Measurements from ENCODE around the gene RAMAC. TPM values are rescaled to one million over a fixed set of nuclear protein-coding genes. Genes with fewer than 3 reads are reported as not detected.

Gene RAMAC
- total and polyA plus RNA-seq, 2 of the 4 experiments (the other 2 are of a cell fraction): 23.6 to 29.6 TPM

- TF ChIP-seq CTCF (conservative IDR thresholded peaks at IDR 0.05; ENCODE audit: low read depth, low read length) (no peak), MXI1 (IDR thresholded peaks at IDR 0.05; ENCODE audit: borderline replicate concordance, low read depth, low read length) (no peak), CHD1 (IDR thresholded peaks at IDR 0.05; ENCODE audit: low read depth, low read length) (no peak), RFX5 (IDR thresholded peaks at IDR 0.05; ENCODE audit: low read depth, low read length) (no peak)
These were observed 26.6 kb downstream of the RAMAC start (continued) for GRCh38 chr15:83012636-83013035.

GRCh38 chr15:83014205-83014653 is 28.2 kb downstream of the RAMAC start:
- Histone ChIP-seq H3K9me1 (ENCODE audit: insufficient read depth, low read length) (peaks cover 9% of the 10 kb centered on the region; the same call in 1 of the 2 replicates), H2AK9ac (replicated peaks; ENCODE audit: low read depth, low read length, poor library complexity) (no peak overlapping the region), H3K79me1 (ENCODE audit: low read depth in 1 of 2, low read length in 2 of 2) (peaks cover 12 to 39% of the 10 kb centered on the region in 2 experiments; a peak in 3 of 4 replicates), H4K8ac (ENCODE audit: low read depth in 2 of 2, low read length in 2 of 2) (no peak overlapping the region), H4K20me1 (ENCODE audit: insufficient read depth, low read length) (peaks cover 3% of the 10 kb centered on the region; the same call in 1 of the 2 replicates), H3K27me3 (ENCODE audit: control insufficient read depth, insufficient read depth, low read length) (no peaks in the 10 kb centered on the region), H2AFZ (replicated peaks; ENCODE audit: low read length, poor library complexity) (no peak overlapping the region), H3K4me3 (ENCODE audit: insufficient read depth, low read depth, low read length) (no peak overlapping the region), H3K4ac (ENCODE audit: low read depth, low read length) (no peak overlapping the region), H2BK120ac (ENCODE audit: low read depth, low read length) (no peak overlapping the region), H2BK15ac (ENCODE audit: low read depth, low read length) (no peak overlapping the region), H3K36me3 (ENCODE audit: control insufficient read depth, insufficient read depth, low read length) (peaks cover 14% of the 10 kb centered on the region), H3K18ac (ENCODE audit: low read depth, low read length) (no peak overlapping the region), H4K91ac (ENCODE audit: insufficient read depth, low read depth, low read length) (no peak overlapping the region), H2BK20ac (ENCODE audit: low read depth, low read length) (no peak overlapping the region), H3K9ac (ENCODE audit: low read depth, low read length) (no peak overlapping the region), H3K14ac (replicated peaks; ENCODE audit: low read depth, low read length) (no peak overlapping the region), H3K23ac (ENCODE audit: low read depth, low read length) (no peak overlapping the region), H3K56ac (ENCODE audit: extremely low read depth, insufficient read depth, low read length) (no peak overlapping the region), H3K4me2 (ENCODE audit: low read depth, low read length) (no peak overlapping the region), H4K5ac (ENCODE audit: low read depth, low read length) (no peak overlapping the region), H2BK5ac (ENCODE audit: low read depth, low read length, poor library complexity, severe bottlenecking) (no peak overlapping the region), H3K9me3 (ENCODE audit: control insufficient read depth, insufficient read depth, low read length) (no peaks in the 10 kb centered on the region), H3K27ac (ENCODE audit: insufficient read depth, low read length) (no peak overlapping the region), H2AK5ac (ENCODE audit: low read depth, low read length) (no peak overlapping the region), H3K4me1 (ENCODE audit: control insufficient read depth, insufficient read depth, low read length) (peaks cover 10% of the 10 kb centered on the region)
- WGBS, 2 experiments (ENCODE audit: extremely low coverage in 2 of 2, insufficient read length in 1 of 2): no CpG with 5 or more reads among the region's 5 CpGs
- POLR2A ChIA-PET (ENCODE audit: unreplicated experiment): no interaction called here
- DNase-seq: no peak
- intact Hi-C loops (cut with micrococcal nuclease) (loop anchor here (5.0 to 10.0 kb wide), 2 partner anchors 271 to 543 kb away; partner anchors contain the start of gene BNC1), in situ Hi-C loops (cut with MboI; ENCODE audit: low sequenced_read_pairs) (no loop called here), dilution Hi-C loops (cut with HindIII; ENCODE audit: low sequenced_read_pairs, unreplicated experiment) (no loop called here)
- BruUV-seq (replicated peaks): no TSS peak
- no peak for ATAC-seq (ENCODE audit: low read depth)
- CTCF ChIA-PET: interaction anchor here (0.5 kb wide), 1 partner anchor 106 kb away, joined by 4 read pairs; no protein-coding TSS in a partner anchor
- no peak for TF ChIP-seq RAD21 (IDR thresholded peaks at IDR 0.05; ENCODE audit: low read length)
- TF ChIP-seq MAZ (IDR thresholded peaks at IDR 0.05; ENCODE audit: borderline replicate concordance, low read depth, low read length): no peak
- TF ChIP-seq ELK1 (IDR thresholded peaks at IDR 0.05; ENCODE audit: borderline replicate concordance, low read depth, low read length): no peak
- TF ChIP-seq SMC3 (IDR thresholded peaks at IDR 0.05; ENCODE audit: low read depth, low read length): no peak
- TF ChIP-seq CEBPB (IDR thresholded peaks at IDR 0.05; ENCODE audit: low read depth, low read length): no peak
- no peak for TF ChIP-seq BHLHE40 (IDR thresholded peaks at IDR 0.05; ENCODE audit: low read depth, low read length)
- TF ChIP-seq POLR2A (IDR thresholded peaks at IDR 0.05; ENCODE audit: low read depth, low read length): no peak
- no peak for TF ChIP-seq CHD1 (IDR thresholded peaks at IDR 0.05; ENCODE audit: low read depth, low read length)
- TF ChIP-seq RFX5 (IDR thresholded peaks at IDR 0.05; ENCODE audit: low read depth, low read length): no peak
- TF ChIP-seq MAFK (IDR thresholded peaks at IDR 0.05; ENCODE audit: low read depth, low read length): no peak
- no peak for TF ChIP-seq FOS (IDR thresholded peaks at IDR 0.05; ENCODE audit: low read depth, low read length)
- TF ChIP-seq NFE2L2 (IDR thresholded peaks at IDR 0.05; ENCODE audit: low read depth, low read length): no peak
